OCI-LY1 (cell line): ENCODE measurements around the gene MCEMP1.

Experiments
- CTCF ChIP-seq: fragments of 200-600 bp; sonication (generic), shearing (Covaris generic); IDR thresholded peaks from 2 replicates; pipeline ENCODE4 v1.5.1; 2017; ENCODE audit warnings: mild to moderate bottlenecking, antibody characterized with exemption, low read length, moderate library complexity, mixed read lengths
- EZH2 ChIP-seq: fragments of 200-600 bp; sonication (generic), shearing (Covaris generic); IDR thresholded peaks from 2 replicates; pipeline ENCODE4 v1.8.0; 2017; ENCODE audit warnings: borderline replicate concordance, mixed run types, mild to moderate bottlenecking, antibody characterized with exemption, low read length, moderate library complexity, mixed read lengths

DNA sequence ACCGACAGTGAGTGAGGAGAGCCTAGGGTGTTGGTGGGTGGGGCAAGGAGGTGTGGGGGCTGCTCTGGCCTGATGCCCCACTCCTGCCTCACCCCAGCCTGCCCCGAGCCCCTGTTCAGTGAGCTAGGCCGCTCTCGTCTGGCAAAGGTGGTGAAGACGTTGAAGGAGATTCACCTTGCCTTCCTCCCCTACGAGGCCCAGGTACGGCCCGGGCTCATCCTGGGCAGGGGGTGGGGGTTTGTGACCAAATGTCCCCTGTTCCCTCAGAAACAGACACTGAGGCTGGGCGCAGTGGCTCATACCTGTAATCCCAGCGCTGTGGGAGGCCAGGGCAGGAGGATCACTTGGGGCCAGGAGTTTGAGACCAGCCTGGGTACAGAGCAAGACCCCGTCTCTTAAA, 36.1 kb upstream of the MCEMP1 start:
- TF ChIP-seq CTCF (no peak), EZH2 (no peak)
